Measurements from ENCODE around the gene ISLR.
"Not testable (repeated sequence)": the region's sequence is repeated elsewhere in the genome, so short reads cannot be mapped to it uniquely, and the experiment has no call there.

The ISLR gene

GRCh38 chr15:74136814-74137536 lies 36.5 kb upstream of the ISLR start:
- DNase-seq (ENCODE audit: low read depth), result no peak

GRCh38 chr15:74137537-74137894 lies 36.0 kb upstream of the ISLR start:
- DNase-seq (ENCODE audit: low read depth), result no peak

GRCh38 chr15:74138642-74139041 lies 34.9 kb upstream of the ISLR start:
- DNase-seq (ENCODE audit: low read depth), result no peak

GRCh38 chr15:74141591-74141990 lies 31.9 kb upstream of the ISLR start:
- DNase-seq (ENCODE audit: low read depth), result peak; percentile 14

GRCh38 chr15:74144153-74144775 lies 29.2 kb upstream of the ISLR start:
- peak; percentile 40 for DNase-seq (ENCODE audit: low read depth)

- DNase-seq (ENCODE audit: low read depth), result no peak
These were observed 27.2 kb upstream of the ISLR start for GRCh38 chr15:74146277-74146800.

GRCh38 chr15:74147051-74147450 lies 26.5 kb upstream of the ISLR start:
- DNase-seq (ENCODE audit: low read depth), result no peak

- DNase-seq (ENCODE audit: low read depth), result no peak
These were observed 17.6 kb upstream of the ISLR start for GRCh38 chr15:74155766-74156417.

- DNase-seq (ENCODE audit: low read depth), result no peak
These were observed 16.7 kb upstream of the ISLR start for GRCh38 chr15:74156678-74157411.

- DNase-seq (ENCODE audit: low read depth), result no peak
These were observed 15.4 kb upstream of the ISLR start for GRCh38 chr15:74157868-74158827.

GRCh38 chr15:74158855-74159650 lies 14.5 kb upstream of the ISLR start:
- DNase-seq (ENCODE audit: low read depth), result no peak

GRCh38 chr15:74159773-74160172 lies 13.7 kb upstream of the ISLR start:
- DNase-seq (ENCODE audit: low read depth), result no peak

- not testable (repeated sequence) for DNase-seq (ENCODE audit: low read depth)
These were observed 13.1 kb upstream of the ISLR start for GRCh38 chr15:74160390-74160789.

GRCh38 chr15:74162195-74162536 lies 11.3 kb upstream of the ISLR start:
- not testable (repeated sequence) for DNase-seq (ENCODE audit: low read depth)

- DNase-seq (ENCODE audit: low read depth), result no peak
These were observed 8.0 kb upstream of the ISLR start for GRCh38 chr15:74165461-74165860.

- DNase-seq (ENCODE audit: low read depth), result no peak
These were observed 5.6 kb upstream of the ISLR start for GRCh38 chr15:74167891-74168331.

- DNase-seq (ENCODE audit: low read depth), result no peak
These were observed 4.8 kb upstream of the ISLR start for GRCh38 chr15:74168711-74169126.

- DNase-seq (ENCODE audit: low read depth), result no peak
These were observed 3.3 kb upstream of the ISLR start for GRCh38 chr15:74170071-74170844.

- DNase-seq (ENCODE audit: low read depth), result no peak
These were observed 2.5 kb upstream of the ISLR start for GRCh38 chr15:74170875-74171578.
